IMR-90 (cell line): ENCODE measurements around the gene INPP5E. TPM values are rescaled to one million over a fixed set of nuclear protein-coding genes. Genes with fewer than 3 reads are reported as not detected.

ENCODE experiments used
- ATAC-seq: fragments of 200-7000 bp; cut with Tn5 transposase; 2 replicates; pipeline ENCODE4 v1.9.1; 2020; ENCODE audit warnings: low read depth, mild to moderate bottlenecking, moderate library complexity
- BruUV-seq: library from RNA; stranded (reverse); fragments of 400-500 nt; replicated peaks from 2 replicates; lab custom pipeline; 2021; lab: Mats Ljungman, UMichigan
- CTCF ChIA-PET: fragments of 300-600 bp; formaldehyde crosslinking; extraction: SDS; loops from one replicate; lab custom pipeline; 2021; ENCODE audit warnings: antibody characterized with exemption; lab: Yijun Ruan, JAX
- POLR2A ChIA-PET: fragments of 300-600 bp; sonication (Branson Sonifier 250); formaldehyde crosslinking; loops from one replicate; lab custom pipeline; 2022; ENCODE audit warnings: antibody characterized with exemption; ENCODE audit not compliant: unreplicated experiment; lab: Charles Lee
- DNase-seq: peaks from one replicate; pipeline ENCODE4 v3.0.0; 2013
- H2AFZ ChIP-seq: replicated peaks from 2 replicates; pipeline ENCODE3; 2013; ENCODE audit warnings: low read length, mild to moderate bottlenecking; ENCODE audit not compliant: poor library complexity
- H2AK5ac ChIP-seq: 2 replicates; pipeline ENCODE4 v1.6.1; 2013; ENCODE audit warnings: low read depth, low read length, inconsistent platforms
- H2AK9ac ChIP-seq: replicated peaks from 2 replicates; pipeline ENCODE3; 2013; ENCODE audit warnings: mild to moderate bottlenecking, low read depth, low read length, moderate library complexity; ENCODE audit not compliant: poor library complexity
- H2BK120ac ChIP-seq: 2 replicates; pipeline ENCODE4 v1.6.1; 2013; ENCODE audit warnings: low read depth, low read length, inconsistent platforms
- H2BK15ac ChIP-seq: 3 replicates; pipeline ENCODE4 v1.6.1; 2013; ENCODE audit warnings: low read depth, low read length, inconsistent platforms
- H2BK20ac ChIP-seq: 2 replicates; pipeline ENCODE4 v1.6.1; 2013; ENCODE audit warnings: low read depth, mild to moderate bottlenecking, inconsistent platforms, low read length, moderate library complexity
- H2BK5ac ChIP-seq: 2 replicates; pipeline ENCODE4 v1.6.1; 2013; ENCODE audit warnings: mild to moderate bottlenecking, low read depth, low read length, inconsistent platforms; ENCODE audit not compliant: poor library complexity, severe bottlenecking
- H3K14ac ChIP-seq: replicated peaks from 2 replicates; pipeline ENCODE4 v1.6.1; 2013; ENCODE audit warnings: low read depth, low read length, inconsistent platforms
- H3K18ac ChIP-seq: 2 replicates; pipeline ENCODE4 v1.6.1; 2013; ENCODE audit warnings: low read depth, low read length, control low read depth
- H3K23ac ChIP-seq: 2 replicates; pipeline ENCODE4 v1.6.1; 2013; ENCODE audit warnings: low read depth, low read length, inconsistent platforms
- H3K27ac ChIP-seq: 2 replicates; pipeline ENCODE4 v1.5.1; 2013; ENCODE audit warnings: mild to moderate bottlenecking, control low read depth, low read length; ENCODE audit not compliant: insufficient read depth
- H3K27me3 ChIP-seq: 2 replicates; pipeline ENCODE4 v1.6.1; 2013; ENCODE audit warnings: low read length; ENCODE audit not compliant: control insufficient read depth, insufficient read depth
- H3K36me3 ChIP-seq: 2 replicates; pipeline ENCODE4 v1.6.1; 2013; ENCODE audit warnings: low read length, mixed read lengths; ENCODE audit not compliant: control insufficient read depth, insufficient read depth
- H3K4ac ChIP-seq: 2 replicates; pipeline ENCODE4 v1.6.1; 2013; ENCODE audit warnings: low read depth, low read length, inconsistent platforms
- H3K4me1 ChIP-seq: 2 replicates; pipeline ENCODE4 v1.6.1; 2013; ENCODE audit warnings: low read length, mixed read lengths; ENCODE audit not compliant: control insufficient read depth, insufficient read depth
- H3K4me2 ChIP-seq: 2 replicates; pipeline ENCODE4 v1.6.1; 2013; ENCODE audit warnings: low read depth, mild to moderate bottlenecking, control low read depth, low read length, moderate library complexity
- H3K4me3 ChIP-seq: 2 replicates; pipeline ENCODE4 v1.5.1; 2013; ENCODE audit warnings: low read depth, mild to moderate bottlenecking, control low read depth, low read length, moderate library complexity; ENCODE audit not compliant: insufficient read depth
- H3K56ac ChIP-seq: 2 replicates; pipeline ENCODE4 v1.6.1; 2013; ENCODE audit warnings: low read length, inconsistent platforms; ENCODE audit not compliant: insufficient read depth; ENCODE audit errors: extremely low read depth
- H3K79me1 ChIP-seq, 2 experiments: 2 replicates each; pipeline ENCODE4 v1.6.1; 2013; ENCODE audit warnings: low read length in 2 of 2, inconsistent platforms in 1 of 2, low read depth in 1 of 2
- H3K9ac ChIP-seq: 2 replicates; pipeline ENCODE4 v1.6.1; 2013; ENCODE audit warnings: low read depth, low read length, control low read depth
- H3K9me1 ChIP-seq: 2 replicates; pipeline ENCODE4 v1.6.1; 2013; ENCODE audit warnings: low read length, inconsistent platforms; ENCODE audit not compliant: insufficient read depth
- H3K9me3 ChIP-seq: 2 replicates; pipeline ENCODE4 v1.6.1; 2013; ENCODE audit warnings: low read length; ENCODE audit not compliant: control insufficient read depth, insufficient read depth
- H4K20me1 ChIP-seq: 2 replicates; pipeline ENCODE4 v1.6.1; 2013; ENCODE audit warnings: low read length, inconsistent platforms; ENCODE audit not compliant: insufficient read depth
- H4K5ac ChIP-seq: 2 replicates; pipeline ENCODE4 v1.6.1; 2013; ENCODE audit warnings: mild to moderate bottlenecking, low read depth, low read length, control low read depth
- H4K8ac ChIP-seq, 2 experiments: 2 replicates each; pipeline ENCODE4 v1.6.1; 2013; ENCODE audit warnings: low read depth in 2 of 2, low read length in 2 of 2, control low read depth in 1 of 2, inconsistent platforms in 1 of 2
- H4K91ac ChIP-seq: 2 replicates; pipeline ENCODE4 v1.6.1; 2013; ENCODE audit warnings: low read depth, low read length, inconsistent platforms; ENCODE audit not compliant: insufficient read depth
- BHLHE40 ChIP-seq: fragments of 150-350 bp; IDR thresholded peaks from 2 replicates; pipeline ENCODE4 v1.6.1; 2016; ENCODE audit warnings: mild to moderate bottlenecking, low read depth, low read length
- CEBPB ChIP-seq: IDR thresholded peaks from 2 replicates; pipeline ENCODE4 v1.6.1; 2012; ENCODE audit warnings: low read depth, low read length, improper control_type of control experiment
- CHD1 ChIP-seq: IDR thresholded peaks from 2 replicates; pipeline ENCODE4 v1.6.1; 2012; ENCODE audit warnings: low read depth, low read length, improper control_type of control experiment
- MXI1 ChIP-seq: IDR thresholded peaks from 2 replicates; pipeline ENCODE4 v1.6.1; 2012; ENCODE audit warnings: low read depth, mild to moderate bottlenecking, low read length, moderate library complexity, borderline replicate concordance
- NFE2L2 ChIP-seq: fragments of 150-350 bp; IDR thresholded peaks from 2 replicates; pipeline ENCODE4 v1.6.1; 2016; ENCODE audit warnings: low read depth, mild to moderate bottlenecking, low read length
- POLR2A ChIP-seq: IDR thresholded peaks from 2 replicates; pipeline ENCODE4 v1.6.1; 2012; ENCODE audit warnings: mild to moderate bottlenecking, low read depth, low read length
- RAD21 ChIP-seq: IDR thresholded peaks from 2 replicates; pipeline ENCODE4 v1.6.1; 2012; ENCODE audit warnings: low read length, improper control_type of control experiment
- RCOR1 ChIP-seq: IDR thresholded peaks from 2 replicates; pipeline ENCODE4 v1.6.1; 2012; ENCODE audit warnings: mild to moderate bottlenecking, low read length, improper control_type of control experiment; ENCODE audit not compliant: insufficient replicate concordance
- WGBS, 2 experiments: methylation state at CpG; one replicate each; pipeline versions ENCODE4 v1.1.5 to v1.1.7; 2013; ENCODE audit warnings: missing lambda C conversion rate in 2 of 2; ENCODE audit not compliant: insufficient read length in 1 of 2; ENCODE audit errors: extremely low coverage in 2 of 2; 5-methylcytosine and 5-hydroxymethylcytosine counted together
- dilution Hi-C: fragments of 300-500 bp; cut with HindIII; formaldehyde crosslinking; loops from one replicate; pipeline ENCODE4 v1.14.3; 2018; ENCODE audit warnings: low sequenced_read_pairs; ENCODE audit not compliant: unreplicated experiment
- in situ Hi-C: fragments of 300-500 bp; cut with MboI; formaldehyde crosslinking; loops from 3 replicates; pipeline ENCODE4 v1.14.3; 2019; ENCODE audit warnings: low sequenced_read_pairs, inconsistent platforms, mixed read lengths
- intact Hi-C: fragments of 100-400 bp; cut with micrococcal nuclease; formaldehyde crosslinking; loops from 2 replicates; pipeline ENCODE4 v1.10.0; 2022
- polyA plus RNA-seq, 3 experiments: library from polyadenylated mRNA; depleted of rRNA; stranded (reverse); fragments of >200 nt; gene quantifications; 2 replicates each; pipeline ENCODE4 v1.2.3, GENCODE V29; 2012; ENCODE audit warnings: low replicate concordance in 1 of 3
- total RNA-seq: library from RNA; depleted of rRNA; stranded (reverse); fragments of >200 nt; gene quantifications from 2 replicates; pipeline ENCODE4 v1.2.3, GENCODE V29; 2012
- TF ChIP-seq, protein P1 (sequence below): conservative IDR thresholded peaks from 2 replicates; pipeline ENCODE4 v1.5.1; 2012; ENCODE audit warnings: mild to moderate bottlenecking, low read depth, low read length, improper control_type of control experiment

Gene INPP5E
- total and polyA plus RNA-seq, 2 of the 4 experiments (the other 2 are of a cell fraction), result 1.6 to 9.4 TPM

DNA sequence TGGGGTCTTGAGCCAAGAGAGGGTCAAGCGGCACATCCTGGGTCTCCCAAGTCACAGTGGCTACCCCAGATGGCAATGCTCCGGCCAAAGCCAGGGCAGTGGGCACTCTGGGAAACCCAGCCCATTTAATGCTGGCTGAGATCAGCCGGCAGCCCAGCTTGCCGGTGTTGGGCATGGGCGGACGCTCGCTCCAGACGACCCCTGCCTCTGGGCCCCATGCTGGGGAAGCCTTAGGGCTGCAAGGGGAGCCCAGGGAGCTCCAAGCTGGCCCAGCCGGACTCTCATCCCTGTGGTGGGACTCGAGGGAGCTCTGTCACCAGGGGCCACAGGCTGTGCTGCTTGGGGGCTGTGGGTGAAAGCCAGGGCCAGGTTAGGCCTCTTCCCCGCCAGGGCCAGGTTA, 60.2 kb downstream of the INPP5E start:
- CTCF ChIA-PET, result no interaction called here
- H3K4me3 ChIP-seq, result no peak overlapping the region

More for the DNA sequence above, 60.2 kb downstream of the INPP5E start:
- H3K9me3 ChIP-seq, result no peaks in the 10 kb centered on the region
- dilution Hi-C loops (no loop called here), intact Hi-C loops (no loop called here), in situ Hi-C loops (no loop called here)
- no TSS peak for BruUV-seq
- no peaks in the 10 kb centered on the region for H3K9me1 ChIP-seq
- no peak overlapping the region for H4K91ac ChIP-seq
- no peak overlapping the region for H2AK9ac ChIP-seq
- no peak overlapping the region for H2BK20ac ChIP-seq
- no peaks in the 10 kb centered on the region for H3K27me3 ChIP-seq
- H2BK120ac ChIP-seq, result no peak overlapping the region
- WGBS, 2 experiments, result 94% methylated on average over 3 of the region's 11 CpGs; no CpG with 5 or more reads in 1 of the 2 experiments
- DNase-seq (no peak), ATAC-seq (no peak)
- TF ChIP-seq MXI1 (no peak), RCOR1 (no peak), BHLHE40 (no peak), CHD1 (no peak), POLR2A (no peak), NFE2L2 (no peak), CEBPB (no peak), RAD21 (no peak)
- TF ChIP-seq, protein P1, sequence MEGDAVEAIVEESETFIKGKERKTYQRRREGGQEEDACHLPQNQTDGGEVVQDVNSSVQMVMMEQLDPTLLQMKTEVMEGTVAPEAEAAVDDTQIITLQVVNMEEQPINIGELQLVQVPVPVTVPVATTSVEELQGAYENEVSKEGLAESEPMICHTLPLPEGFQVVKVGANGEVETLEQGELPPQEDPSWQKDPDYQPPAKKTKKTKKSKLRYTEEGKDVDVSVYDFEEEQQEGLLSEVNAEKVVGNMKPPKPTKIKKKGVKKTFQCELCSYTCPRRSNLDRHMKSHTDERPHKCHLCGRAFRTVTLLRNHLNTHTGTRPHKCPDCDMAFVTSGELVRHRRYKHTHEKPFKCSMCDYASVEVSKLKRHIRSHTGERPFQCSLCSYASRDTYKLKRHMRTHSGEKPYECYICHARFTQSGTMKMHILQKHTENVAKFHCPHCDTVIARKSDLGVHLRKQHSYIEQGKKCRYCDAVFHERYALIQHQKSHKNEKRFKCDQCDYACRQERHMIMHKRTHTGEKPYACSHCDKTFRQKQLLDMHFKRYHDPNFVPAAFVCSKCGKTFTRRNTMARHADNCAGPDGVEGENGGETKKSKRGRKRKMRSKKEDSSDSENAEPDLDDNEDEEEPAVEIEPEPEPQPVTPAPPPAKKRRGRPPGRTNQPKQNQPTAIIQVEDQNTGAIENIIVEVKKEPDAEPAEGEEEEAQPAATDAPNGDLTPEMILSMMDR, result no peak
- no peak overlapping the region for H3K9ac ChIP-seq
- no peak overlapping the region for H3K14ac ChIP-seq
- no peaks in the 10 kb centered on the region for H3K79me1 ChIP-seq
- H3K23ac ChIP-seq, result no peak overlapping the region
- H2BK5ac ChIP-seq, result no peak overlapping the region
- H2AFZ ChIP-seq, result no peak overlapping the region
- H4K8ac ChIP-seq, result no peak overlapping the region
- no peak overlapping the region for H3K56ac ChIP-seq
- H3K4me2 ChIP-seq, result no peak overlapping the region
- no peak overlapping the region for H2AK5ac ChIP-seq
- peaks cover 49% of the 10 kb centered on the region for H3K36me3 ChIP-seq
- POLR2A ChIA-PET, result interaction anchor here (0.5 kb wide), 1 partner anchor 17 kb away, joined by 3 read pairs; no protein-coding TSS in a partner anchor
- no peak overlapping the region for H3K4ac ChIP-seq
- no peak overlapping the region for H3K18ac ChIP-seq
- no peak overlapping the region for H4K5ac ChIP-seq
- H3K4me1 ChIP-seq, result no peaks in the 10 kb centered on the region
- H2BK15ac ChIP-seq, result no peak overlapping the region
- no peaks in the 10 kb centered on the region for H4K20me1 ChIP-seq
- no peak overlapping the region for H3K27ac ChIP-seq
